ENCODE measurements around the gene KREMEN1.

DNA sequence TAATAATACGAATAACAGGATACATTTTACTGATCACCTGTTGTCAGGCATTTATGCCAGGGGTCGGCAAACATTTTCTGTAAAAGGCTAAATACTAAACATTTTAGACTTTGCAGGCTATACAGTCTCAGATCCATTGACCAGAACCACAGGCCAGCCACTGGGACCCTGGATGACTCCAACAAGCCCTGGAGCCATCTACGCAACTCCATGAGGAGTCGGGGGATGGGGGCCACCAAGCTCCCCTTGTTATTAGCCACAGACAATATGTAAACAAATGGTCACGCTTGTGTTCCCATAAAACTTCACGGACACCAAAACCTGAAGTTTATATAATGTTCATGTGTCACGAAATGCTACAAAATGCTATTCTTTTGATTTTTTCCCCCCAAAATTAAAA is 78.5 kb downstream of the KREMEN1 start:
- TF ChIP-seq, protein P1, sequence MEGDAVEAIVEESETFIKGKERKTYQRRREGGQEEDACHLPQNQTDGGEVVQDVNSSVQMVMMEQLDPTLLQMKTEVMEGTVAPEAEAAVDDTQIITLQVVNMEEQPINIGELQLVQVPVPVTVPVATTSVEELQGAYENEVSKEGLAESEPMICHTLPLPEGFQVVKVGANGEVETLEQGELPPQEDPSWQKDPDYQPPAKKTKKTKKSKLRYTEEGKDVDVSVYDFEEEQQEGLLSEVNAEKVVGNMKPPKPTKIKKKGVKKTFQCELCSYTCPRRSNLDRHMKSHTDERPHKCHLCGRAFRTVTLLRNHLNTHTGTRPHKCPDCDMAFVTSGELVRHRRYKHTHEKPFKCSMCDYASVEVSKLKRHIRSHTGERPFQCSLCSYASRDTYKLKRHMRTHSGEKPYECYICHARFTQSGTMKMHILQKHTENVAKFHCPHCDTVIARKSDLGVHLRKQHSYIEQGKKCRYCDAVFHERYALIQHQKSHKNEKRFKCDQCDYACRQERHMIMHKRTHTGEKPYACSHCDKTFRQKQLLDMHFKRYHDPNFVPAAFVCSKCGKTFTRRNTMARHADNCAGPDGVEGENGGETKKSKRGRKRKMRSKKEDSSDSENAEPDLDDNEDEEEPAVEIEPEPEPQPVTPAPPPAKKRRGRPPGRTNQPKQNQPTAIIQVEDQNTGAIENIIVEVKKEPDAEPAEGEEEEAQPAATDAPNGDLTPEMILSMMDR (IDR thresholded peaks at IDR 0.05; ENCODE audit: low read depth, low read length) = no peak
- TF ChIP-seq POLR2A (IDR thresholded peaks at IDR 0.05; ENCODE audit: extremely low read depth, insufficient read length) = no peak
- no peak for TF ChIP-seq MAX (IDR thresholded peaks at IDR 0.05; ENCODE audit: low read depth, low read length)
- no peak for TF ChIP-seq MYC (IDR thresholded peaks at IDR 0.05; ENCODE audit: low read depth, low read length)

Data from NB4 (cell line).